K562 (cell line): ENCODE measurements around the gene KMT5B. TPM values are rescaled to one million over a fixed set of nuclear protein-coding genes. Genes with fewer than 3 reads are reported as not detected.
A peak's percentile ranks its signal among the peaks of the same experiment; 100 is the strongest.

Source experiments
- ATAC-seq: fragments of 200-7000 bp; cut with Tn5 transposase; 3 replicates; pipeline ENCODE4 v1.9.1; 2020; ENCODE audit warnings: moderate library complexity
- BruUV-seq: library from RNA; stranded (reverse); fragments of 400-500 nt; replicated peaks from 2 replicates; lab custom pipeline; 2021; lab: Mats Ljungman, UMichigan
- CTCF ChIA-PET: fragments of 300-600 bp; formaldehyde crosslinking; extraction: SDS; loops from one replicate; lab custom pipeline; 2021; ENCODE audit warnings: low intra/inter-chr PET ratio; lab: Yijun Ruan, JAX
- POLR2A ChIA-PET: fragments of 300-600, 350-650 bp; sonication (Branson Sonifier 250); formaldehyde crosslinking; extraction: SDS; loops from one replicate; lab custom pipeline; 2021; ENCODE audit warnings: antibody characterized with exemption, inconsistent platforms; lab: Yijun Ruan, JAX
- DNase-seq, 4 experiments: peaks; one replicate each; pipeline versions ENCODE4 v3.0.0 to v3.0.0-alpha.2; 2011 to 2018; ENCODE audit warnings: low spot score in 3 of 4, mixed read lengths in 3 of 4; ENCODE audit errors: extremely low read depth in 1 of 4
- FAIRE-seq: peaks from 2 replicates; lab custom pipeline; 2011; peaks lifted over from hg19 to GRCh38; lab: Jason Lieb, UNC
- H2AFZ ChIP-seq: 2 replicates; pipeline ENCODE4 v1.6.0; 2011; ENCODE audit warnings: low read depth, low read length, control low read depth, inconsistent platforms
- H3K27ac ChIP-seq: fragments of 200-600 bp; 3 replicates; pipeline ENCODE4 v1.8.0; 2011; ENCODE audit warnings: low read depth, mild to moderate bottlenecking, control low read depth, inconsistent platforms, low read length, moderate library complexity, mixed read lengths; ENCODE audit errors: extremely low read depth
- H3K27me3 ChIP-seq, 2 experiments: fragments of 300-600 bp in 1 of 2; 2 replicates in 1 of 2; 3 replicates in 1 of 2; pipeline versions ENCODE4 v1.6.0 to v1.8.0; 2011; ENCODE audit warnings: inconsistent platforms in 2 of 2, low read length in 2 of 2, mild to moderate bottlenecking in 1 of 2, mixed read lengths in 1 of 2, moderate library complexity in 1 of 2; ENCODE audit not compliant: control insufficient read depth in 2 of 2, insufficient read depth in 2 of 2
- H3K36me3 ChIP-seq: fragments of 300-600 bp; 3 replicates; pipeline ENCODE4 v1.8.0; 2011; ENCODE audit warnings: mild to moderate bottlenecking, low read length, inconsistent platforms; ENCODE audit not compliant: control insufficient read depth, insufficient read depth
- H3K4me1 ChIP-seq, 2 experiments: fragments of 200-600 bp in 1 of 2; replicated peaks in 1 of 2; 2 replicates in 1 of 2; 3 replicates in 1 of 2; pipeline versions ENCODE4 v1.5.1 to v1.8.0; 2011; ENCODE audit warnings: inconsistent platforms in 2 of 2, low read length in 2 of 2, mild to moderate bottlenecking in 1 of 2, mixed read lengths in 1 of 2, moderate library complexity in 1 of 2; ENCODE audit not compliant: control insufficient read depth in 2 of 2, insufficient read depth in 2 of 2
- H3K4me2 ChIP-seq: 2 replicates; pipeline ENCODE4 v1.6.1; 2011; ENCODE audit warnings: low read length, control low read depth, inconsistent platforms, mixed read lengths; ENCODE audit not compliant: insufficient read depth
- H3K4me3 ChIP-seq: fragments of 200-600 bp; sonication (generic), shearing (Covaris generic); 2 replicates; pipeline ENCODE4 v1.5.1; 2016; ENCODE audit warnings: control low read depth, inconsistent platforms
- H3K79me2 ChIP-seq: fragments of 200-600 bp; 3 replicates; pipeline ENCODE4 v1.8.0; 2011; ENCODE audit warnings: low read length, inconsistent platforms; ENCODE audit not compliant: control insufficient read depth, insufficient read depth
- H3K9ac ChIP-seq, 2 experiments: 2 replicates each; pipeline versions ENCODE4 v1.6.0 to v1.6.1; 2011; ENCODE audit warnings: low read depth in 2 of 2, low read length in 2 of 2, control low read depth in 1 of 2, inconsistent platforms in 1 of 2, mild to moderate bottlenecking in 1 of 2, mixed read lengths in 1 of 2; ENCODE audit not compliant: insufficient read depth in 1 of 2
- H3K9me1 ChIP-seq: one replicate; pipeline ENCODE4 v1.6.0; 2011; ENCODE audit warnings: inconsistent platforms, mild to moderate bottlenecking, low read length, moderate library complexity; ENCODE audit not compliant: control insufficient read depth, insufficient read depth
- H3K9me3 ChIP-seq: replicated peaks from 2 replicates; pipeline ENCODE4 v1.5.1; 2011; ENCODE audit warnings: low read depth, low read length, inconsistent platforms; ENCODE audit not compliant: control insufficient read depth, insufficient read depth
- H4K20me1 ChIP-seq: replicated peaks from 2 replicates; pipeline ENCODE4 v1.6.1; 2011; ENCODE audit warnings: low read length, inconsistent platforms, mixed read lengths; ENCODE audit not compliant: control insufficient read depth, insufficient read depth
- ATF3 ChIP-seq, 2 experiments: fragments of 450-650 bp in 1 of 2; sonication (generic) in 1 of 2; formaldehyde crosslinking in 1 of 2; IDR thresholded peaks in 1 of 2; conservative IDR thresholded peaks in 1 of 2; 2 replicates each; pipeline versions ENCODE4 v1.6.1 to v1.8.1; 2016 to 2023; ENCODE audit warnings: mild to moderate bottlenecking in 2 of 2, moderate library complexity in 2 of 2, inconsistent platforms in 1 of 2, missing genetic modification reagents in 1 of 2
- ATF7 ChIP-seq: fragments of 450-650 bp; IDR thresholded peaks from 2 replicates; pipeline ENCODE4 v1.7.1; 2014; ENCODE audit warnings: mild to moderate bottlenecking, moderate library complexity
- E2F5 ChIP-seq: sonication (generic); formaldehyde crosslinking; IDR thresholded peaks from 2 replicates; pipeline ENCODE4 v1.8.0; 2022; ENCODE audit warnings: mild to moderate bottlenecking, missing genetic modification reagents
- HDGF ChIP-seq: fragments of 450-650 bp; IDR thresholded peaks from 2 replicates; pipeline ENCODE4 v1.6.1; 2016
- HMG20A ChIP-seq: fragments of 450-650 bp; formaldehyde crosslinking; conservative IDR thresholded peaks from 2 replicates; pipeline ENCODE4 v1.4.0; 2020; ENCODE audit warnings: mild to moderate bottlenecking, mixed read lengths
- LEF1 ChIP-seq: fragments of 450-650 bp; IDR thresholded peaks from 2 replicates; pipeline ENCODE4 v1.6.1; 2016; ENCODE audit warnings: mild to moderate bottlenecking
- NR2C1 ChIP-seq, 2 experiments: fragments of 450-650 bp; IDR thresholded peaks; 2 replicates each; pipeline ENCODE4 v1.6.1; 2017; ENCODE audit warnings: mild to moderate bottlenecking in 2 of 2, antibody characterized with exemption in 1 of 2, inconsistent platforms in 1 of 2, missing compliant biosample characterization in 1 of 2, missing genetic modification characterization in 1 of 2
- PHTF2 ChIP-seq: fragments of 250-450 bp; sonication (Bioruptor Pico); IDR thresholded peaks from 2 replicates; pipeline ENCODE4 v1.5.0; 2021; ENCODE audit warnings: mild to moderate bottlenecking
- POLR2AphosphoS2 ChIP-seq: IDR thresholded peaks from 2 replicates; pipeline ENCODE4 v1.6.1; 2012; ENCODE audit warnings: low read length, improper control_type of control experiment
- TBP ChIP-seq: optimal IDR thresholded peaks from 2 replicates; pipeline ENCODE3; 2011; ENCODE audit warnings: low read depth, low read length, improper control_type of control experiment
- ZBTB17 ChIP-seq: fragments of 450-650 bp; formaldehyde crosslinking; IDR thresholded peaks from 2 replicates; pipeline ENCODE4 v1.4.0; 2020; ENCODE audit warnings: mild to moderate bottlenecking
- ZEB2 ChIP-seq: fragments of 450-650 bp; IDR thresholded peaks from 2 replicates; pipeline ENCODE4 v1.6.1; 2016
- ZFX ChIP-seq: sonication (generic); formaldehyde crosslinking; IDR thresholded peaks from 2 replicates; pipeline ENCODE4 v1.8.0; 2022; ENCODE audit warnings: mild to moderate bottlenecking, missing genetic modification reagents, moderate library complexity
- ZNF3 ChIP-seq: fragments of 250-450 bp; sonication (Bioruptor Pico); IDR thresholded peaks from 2 replicates; pipeline ENCODE4 v1.5.0; 2021; ENCODE audit warnings: mild to moderate bottlenecking, moderate library complexity
- WGBS: fragments of 100-300 bp; shearing (Covaris generic); methylation state at CpG from one replicate; pipeline ENCODE4 v1.1.6; 2016; ENCODE audit warnings: low coverage, mixed read lengths; ENCODE audit not compliant: insufficient coverage; ENCODE audit errors: missing lambda C conversion rate; 5-methylcytosine and 5-hydroxymethylcytosine counted together
- in situ Hi-C: fragments of 300-500 bp; cut with MboI; formaldehyde crosslinking; loops from 4 replicates; pipeline ENCODE4 v1.15.0; 2018; ENCODE audit warnings: inconsistent platforms, mixed read lengths
- intact Hi-C: fragments of 100-400 bp; cut with micrococcal nuclease; formaldehyde crosslinking; loops from 2 replicates; pipeline ENCODE4 v1.14.2; 2022
- polyA plus RNA-seq, 8 experiments: library from polyadenylated mRNA; depleted of rRNA in 4 of 8; stranded (reverse) in 5 of 8; unstranded in 3 of 8; fragments of >200 nt; fragmentation: Nextera tagmentation in 2 of 8; fragmentation: Illumina TruSeq in 1 of 8; extraction: Ambion mirVana in 2 of 8; extraction: Trizol in 1 of 8; gene quantifications; 2 replicates each; pipeline versions ENCODE4 v1.2.1 to v1.2.3, GENCODE V29; 2011 to 2014; ENCODE audit warnings: inconsistent platforms in 1 of 8, missing spikeins in 1 of 8
- total RNA-seq, 7 experiments: library from RNA; depleted of rRNA in 6 of 7; stranded (reverse); fragments of >200 nt in 6 of 7; fragmentation: Illumina TruSeq in 2 of 7; extraction: Trizol in 2 of 7; gene quantifications; 2 replicates each; pipeline versions ENCODE4 v1.2.1 to v1.2.3, GENCODE V29; 2011 to 2021; ENCODE audit warnings: low replicate concordance in 1 of 7

The KMT5B gene
- total and polyA plus RNA-seq, 9 of the 15 experiments (the other 6 are each of a cell fraction or from before 2014, with no cell fraction given), result 7.3 to 27.3 (median 20.9) TPM

- Histone ChIP-seq H3K4me2 (no peak overlapping the region), H3K27ac (no peak overlapping the region), H3K27me3 (no peaks in the 10 kb centered on the region), H3K4me3 (no peak overlapping the region), H3K36me3 (no peaks in the 10 kb centered on the region), H3K9ac (peak overlapping the region in 1 of 2 experiments; percentile 80; a peak in 2 of 4 replicates), H3K4me1 (peaks cover 23 to 43% of the 10 kb centered on the region in 2 experiments), H3K9me3 (no peaks in the 10 kb centered on the region), H3K79me2 (no peaks in the 10 kb centered on the region), H2AFZ (peak overlapping the region; percentile 73), H3K9me1 (no peaks in the 10 kb centered on the region), H4K20me1 (no peaks in the 10 kb centered on the region)
- FAIRE-seq, result no peak
- 80% methylated on average over 11 of the region's 16 CpGs for WGBS
- BruUV-seq, result no TSS peak
- ATAC-seq, result no peak
- no peak for TF ChIP-seq HMG20A
- TF ChIP-seq ZFX (CRISPR knock-in tag), result peak; percentile 41
- POLR2A ChIA-PET, result interaction anchor here (1.0 kb wide), 1 partner anchor 380 kb away, joined by 3 read pairs; no protein-coding TSS in a partner anchor
- intact Hi-C loops, result no loop called here
- in situ Hi-C loops, result no loop called here
- DNase-seq, result no peak
- CTCF ChIA-PET, result no interaction called here
Measured at GRCh38 chr11:68142441-68143309, 70.4 kb downstream of the KMT5B start.

DNA sequence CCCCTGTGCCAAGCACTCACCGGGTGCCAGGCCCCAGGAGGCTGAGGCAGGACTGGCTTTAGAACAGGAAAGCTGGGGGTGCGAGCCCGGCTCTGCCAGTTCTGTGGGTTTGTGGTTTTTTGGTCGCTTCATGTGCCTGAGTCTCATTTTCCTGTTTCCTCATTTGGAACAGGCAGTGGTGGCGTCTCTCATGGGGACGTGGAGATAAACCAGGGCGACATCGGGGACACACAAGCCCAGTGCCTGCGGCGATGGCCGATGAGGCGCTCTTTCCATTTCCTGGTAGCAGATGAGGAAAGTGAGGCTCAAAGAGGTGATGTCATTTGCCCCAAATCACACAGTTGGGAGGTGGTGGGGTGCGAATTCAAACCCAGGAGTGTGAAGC is 71.1 kb downstream of the KMT5B start:
- CTCF ChIA-PET, result no interaction called here
- POLR2A ChIA-PET, result no interaction called here
- in situ Hi-C loops (no loop called here), intact Hi-C loops (no loop called here)
- WGBS, result 27% methylated on average over 12 of the region's 13 CpGs
- DNase-seq, result no peak
- H3K9me1 ChIP-seq, result no peaks in the 10 kb centered on the region
- no peak overlapping the region for H3K4me2 ChIP-seq
- H3K27me3 ChIP-seq, result no peaks in the 10 kb centered on the region
- no peak overlapping the region for H3K27ac ChIP-seq
- no peak overlapping the region for H3K4me3 ChIP-seq
- H3K36me3 ChIP-seq, result no peaks in the 10 kb centered on the region
- H4K20me1 ChIP-seq, result no peaks in the 10 kb centered on the region
- ATAC-seq, result no peak
- no peaks in the 10 kb centered on the region for H3K9me3 ChIP-seq
- H3K79me2 ChIP-seq, result no peaks in the 10 kb centered on the region
- peaks cover 17 to 39% of the 10 kb centered on the region in 2 experiments for H3K4me1 ChIP-seq
- no peak for FAIRE-seq
- peak overlapping the region in 1 of 2 experiments; percentile 80; a peak in 2 of 4 replicates for H3K9ac ChIP-seq
- peak overlapping the region; percentile 73 for H2AFZ ChIP-seq
- no TSS peak for BruUV-seq
- peak; percentile 28; the same call in 1 of the 2 replicates for TF ChIP-seq ATF3 (IDR thresholded peaks at IDR 0.05)
- no peak for TF ChIP-seq ATF3 (CRISPR knock-in tag; conservative IDR thresholded peaks at IDR 0.05)
- TF ChIP-seq TBP, result no peak
- TF ChIP-seq ZBTB17 (CRISPR knock-in tag), result 0 out of 2 replicates have a peak, but pooled peaks have one; percentile 9
- TF ChIP-seq HDGF, result no peak
- no peak for TF ChIP-seq POLR2AphosphoS2
- TF ChIP-seq PHTF2, result no peak
- no peak for TF ChIP-seq NR2C1 (IDR thresholded peaks at IDR 0.05)
- no peak for TF ChIP-seq NR2C1 (tag; IDR thresholded peaks at IDR 0.05)
- TF ChIP-seq ZNF3 (CRISPR knock-in tag), result no peak
- no peak for TF ChIP-seq ZEB2
- peak; percentile 16; the same call in 1 of the 2 replicates for TF ChIP-seq ATF7
- TF ChIP-seq E2F5, result peak; percentile 31; the same call in 1 of the 2 replicates
- no peak for TF ChIP-seq LEF1
